GM18511 (cell line): ENCODE data around the gene OR52D1.
A peak's percentile ranks its signal among the peaks of the same experiment; 100 is the strongest.

Source experiments
- ATAC-seq: cut with Tn5 transposase; IDR thresholded peaks from one replicate; pipeline ENCODE4 v1.9.1; 2021; ENCODE audit warnings: mild to moderate bottlenecking, moderate library complexity; ENCODE audit not compliant: unreplicated experiment

Gene OR52D1

DNA sequence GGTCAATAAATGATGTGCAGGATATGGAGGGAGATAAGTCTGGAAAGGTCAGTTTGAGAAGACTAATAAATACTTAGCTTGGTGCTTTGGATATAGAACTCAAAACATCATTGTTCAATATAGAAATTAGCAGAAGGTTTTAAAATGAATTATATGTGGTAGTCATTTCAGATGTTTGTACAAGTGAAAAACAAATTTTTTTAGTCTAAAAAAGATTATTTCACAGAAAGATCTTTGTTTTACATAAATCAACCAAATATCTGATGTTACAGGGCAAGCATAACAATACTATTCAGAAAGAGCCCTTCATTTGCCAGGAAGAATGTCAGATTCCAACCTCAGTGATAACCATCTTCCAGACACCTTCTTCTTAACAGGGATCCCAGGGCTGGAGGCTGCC lies at the start of gene OR52D1:
OR52D1 (plus strand) TSS at position 301 of the 400 bp plus-strand sequence; CDS start at position 323, 22 bp downstream.
- ATAC-seq: no peak

- no peak for ATAC-seq
These were observed 47.1 kb upstream of the OR52D1 start, which contains the start of gene OR51I1 for GRCh38 chr11:5441414-5441813. OR51I1 (minus strand) TSS chr11:5441514; CDS start chr11:5441514, 0 bp downstream.

DNA sequence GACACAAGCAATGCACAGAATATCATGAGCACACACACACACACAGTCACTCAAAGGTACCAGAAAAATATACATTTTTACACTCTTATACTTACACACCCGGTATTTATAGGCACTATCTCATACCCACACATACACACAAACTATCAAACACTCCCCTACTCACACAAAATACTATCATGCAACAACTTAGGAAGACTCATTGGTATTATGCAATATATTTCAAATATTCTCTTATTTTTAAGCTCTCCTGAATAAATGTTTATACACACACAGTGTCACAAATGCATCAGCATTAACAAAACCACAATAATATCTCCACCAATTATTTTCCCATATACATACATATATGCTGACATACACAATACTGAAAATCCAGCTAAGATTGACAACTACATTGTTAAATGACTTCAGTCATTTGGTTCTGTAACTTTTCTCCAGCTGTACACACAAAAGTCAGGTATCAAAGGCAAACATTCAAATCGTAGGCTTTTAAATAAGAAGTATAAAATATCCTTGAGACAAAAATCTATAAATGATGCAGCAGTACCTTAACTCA lies 44.6 kb upstream of the OR52D1 start:
- no peak for ATAC-seq

DNA sequence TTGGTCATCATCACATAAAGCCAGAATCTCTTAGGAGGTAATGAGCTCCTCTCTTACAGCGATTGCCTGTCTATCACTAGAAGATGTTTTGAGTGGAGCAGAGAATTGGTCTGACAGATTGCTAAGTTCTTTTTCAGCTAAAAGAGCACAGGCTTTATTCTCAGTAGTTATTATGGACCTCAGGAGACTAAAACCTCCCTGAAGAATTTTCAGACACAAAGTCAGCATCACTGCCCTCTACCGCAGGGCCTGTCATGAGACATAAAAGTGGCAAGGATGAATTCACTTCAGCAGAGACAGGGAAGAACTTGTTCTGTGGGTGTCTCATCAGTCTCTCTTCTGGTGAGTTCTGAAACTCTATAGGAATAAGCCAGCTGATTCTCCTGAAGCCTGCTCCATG lies 39.5 kb upstream of the OR52D1 start, which contains the start of gene OR51I2:
OR51I2 (plus strand) TSS at position 301 of the 400 bp plus-strand sequence. CDS start 4,166 bp downstream, outside the sequence.
- ATAC-seq: no peak

GRCh38 chr11:5449432-5449831 lies 39.1 kb upstream of the OR52D1 start:
- no peak for ATAC-seq

DNA sequence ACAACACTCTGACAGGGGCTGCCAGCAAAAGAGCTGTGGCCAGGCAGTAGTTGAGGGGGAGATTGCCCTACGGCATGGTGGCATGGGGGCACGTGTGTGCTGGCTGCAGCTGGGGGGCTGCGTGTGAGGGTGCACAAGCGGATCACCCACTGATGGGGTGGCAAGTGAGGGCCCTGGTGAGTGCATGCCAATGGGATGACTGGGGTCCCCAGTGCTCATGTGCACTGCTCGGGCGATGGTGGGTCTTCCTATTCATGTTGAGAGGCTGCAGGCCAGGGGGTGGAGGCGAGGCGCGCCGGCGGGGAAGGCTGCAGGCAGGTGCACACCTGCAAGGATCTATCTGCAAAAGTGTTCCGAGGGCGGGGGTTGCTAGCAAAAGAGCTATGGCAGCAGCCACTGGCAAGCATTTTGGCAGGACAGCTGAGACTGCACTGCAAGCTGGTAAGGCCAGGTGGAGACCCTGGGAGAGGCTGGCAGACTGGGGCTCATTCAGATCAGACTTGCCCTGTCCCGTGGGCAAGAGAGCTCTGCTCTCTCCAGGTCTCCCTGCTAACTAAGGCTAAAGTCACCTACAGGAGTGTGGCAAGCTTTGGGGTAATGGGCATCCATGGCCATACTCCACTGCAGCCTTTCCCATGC lies 27.4 kb upstream of the OR52D1 start:
- no peak for ATAC-seq

DNA sequence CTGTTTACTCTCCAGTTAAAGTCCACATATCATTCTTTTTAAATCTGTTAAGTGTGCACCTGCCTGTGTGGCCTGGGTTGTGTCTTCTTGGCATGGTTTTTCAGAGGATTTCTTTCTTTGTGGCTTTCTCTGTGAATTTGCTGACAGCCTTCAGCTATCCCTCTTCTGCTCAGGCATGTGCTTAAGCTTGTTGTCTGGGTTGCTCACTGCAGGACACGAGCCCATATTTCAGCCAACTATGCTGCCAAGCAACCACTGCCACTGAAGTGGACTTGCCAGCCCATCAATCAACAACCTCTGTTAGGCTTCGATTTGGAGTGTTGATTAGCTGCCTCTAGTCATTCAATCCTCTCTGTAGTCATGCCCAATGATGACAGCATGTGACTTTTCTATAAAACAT lies 21.0 kb upstream of the OR52D1 start:
- no peak for ATAC-seq

GRCh38 chr11:5473921-5474320 lies 14.6 kb upstream of the OR52D1 start:
- no peak for ATAC-seq

DNA sequence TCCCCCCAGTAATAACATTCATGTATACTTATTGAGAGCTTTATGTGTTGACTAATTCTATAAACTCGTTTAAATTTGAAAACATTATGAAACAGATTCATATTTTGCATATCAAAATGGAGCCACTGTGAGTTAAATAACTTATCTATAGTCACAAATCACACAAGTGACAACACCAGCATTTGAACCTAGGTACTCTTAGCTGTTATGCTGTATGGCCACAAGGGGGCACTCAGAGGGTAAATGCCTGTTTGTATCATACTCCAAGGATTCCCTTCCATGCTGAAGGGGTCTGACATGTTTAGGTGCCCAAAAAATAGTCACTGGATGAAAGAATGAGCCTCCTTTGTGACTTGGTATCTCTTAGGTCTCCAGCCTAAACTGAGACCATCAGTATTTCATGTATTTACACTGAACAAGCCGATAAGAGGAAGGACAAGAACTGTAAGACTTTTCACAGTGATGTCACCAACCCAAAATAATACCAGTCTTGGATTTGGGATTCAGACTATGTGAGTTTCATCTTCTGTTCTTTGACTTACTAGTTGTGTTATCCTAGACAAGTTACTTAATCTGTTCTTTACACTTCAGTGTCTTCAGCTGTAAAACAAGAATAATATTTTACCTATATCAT lies 12.2 kb upstream of the OR52D1 start:
- peak; percentile 77 for ATAC-seq

- no peak for ATAC-seq
These were observed 2.5 kb upstream of the OR52D1 start for GRCh38 chr11:5486003-5486402.

GRCh38 chr11:5486421-5486820 lies 2.1 kb upstream of the OR52D1 start:
- no peak for ATAC-seq

- no peak for ATAC-seq
These were observed 414 bp downstream of the OR52D1 start for GRCh38 chr11:5488798-5489399.

DNA sequence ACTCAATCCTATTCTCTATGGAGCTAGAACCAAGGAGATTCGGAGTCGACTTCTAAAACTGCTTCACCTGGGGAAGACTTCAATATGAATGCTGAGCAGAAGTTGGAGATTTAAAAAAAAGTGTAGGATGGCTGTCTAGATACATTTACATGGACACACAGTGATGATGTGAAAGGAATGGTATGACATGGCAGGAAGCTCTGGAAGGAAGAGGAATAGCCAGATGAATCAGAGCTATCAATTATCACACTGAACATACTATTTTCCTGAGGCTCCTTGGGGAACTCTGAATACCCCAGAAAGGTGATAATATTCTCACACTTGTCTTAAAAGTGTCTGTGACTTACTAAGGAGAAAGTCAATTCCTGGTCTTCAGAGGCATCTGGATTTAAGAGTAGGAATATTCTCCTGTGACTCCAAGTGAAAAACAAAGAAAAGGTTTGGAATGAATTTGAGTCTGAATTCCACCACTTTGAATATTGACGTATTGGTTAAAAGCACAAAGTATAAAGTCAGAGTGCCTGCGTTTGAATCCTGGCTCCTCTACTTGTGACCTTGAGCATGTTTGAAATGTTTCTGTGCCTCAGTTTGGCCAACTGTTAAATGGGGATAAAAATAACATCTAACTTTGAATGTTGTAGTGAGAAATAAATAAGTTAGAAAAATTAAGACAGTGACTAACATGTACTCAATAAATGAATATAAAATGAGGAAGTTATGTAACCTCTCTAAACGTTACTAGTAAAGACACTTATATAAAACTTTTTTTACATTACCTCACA lies 1.3 kb downstream of the OR52D1 start:
- no peak for ATAC-seq

DNA sequence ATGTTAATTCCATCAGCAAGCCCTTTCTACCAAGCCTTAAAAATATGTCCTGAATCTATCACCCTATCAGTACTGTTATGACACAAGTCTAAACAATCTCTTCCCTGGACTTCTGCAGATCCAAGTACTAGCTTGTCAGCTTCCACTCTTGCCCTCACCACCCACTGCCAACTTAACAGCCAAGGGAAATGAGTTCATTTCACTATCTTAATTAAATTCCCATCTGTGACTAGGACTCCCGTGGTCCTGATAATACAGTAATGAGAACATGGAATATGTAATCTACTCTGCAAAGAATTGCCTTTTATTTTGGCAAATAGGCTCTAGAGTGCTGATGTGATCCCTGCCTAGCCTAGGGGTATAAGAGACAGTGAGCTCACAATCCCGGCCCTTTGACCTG lies 11.2 kb downstream of the OR52D1 start:
- no peak for ATAC-seq

- no peak for ATAC-seq
These were observed 11.9 kb downstream of the OR52D1 start for GRCh38 chr11:5500393-5500801.

DNA sequence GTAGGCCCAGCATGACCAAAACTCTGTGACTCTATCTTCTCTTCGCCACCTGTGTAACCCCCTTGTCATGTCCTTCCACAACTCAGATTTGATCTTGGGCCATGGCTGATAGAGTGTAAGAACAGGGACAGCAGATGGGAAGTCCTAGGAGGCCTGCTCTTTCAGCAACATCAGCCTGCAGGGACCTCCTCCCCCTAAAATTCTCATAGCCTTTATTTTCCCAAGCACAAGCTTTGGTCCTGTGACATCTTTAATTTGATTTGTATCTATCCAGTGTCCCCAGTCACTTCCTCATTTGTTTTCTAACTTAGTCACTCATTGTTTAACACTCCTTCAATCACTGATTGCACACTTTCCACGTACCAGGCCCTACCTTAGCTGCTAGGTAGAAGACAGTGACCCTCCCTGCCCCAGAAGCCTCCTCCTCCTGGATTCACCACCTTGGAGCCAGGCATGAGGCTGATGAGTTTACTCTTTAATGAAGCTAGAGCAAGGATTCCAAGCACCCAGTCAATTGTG lies 16.0 kb downstream of the OR52D1 start:
- no peak for ATAC-seq

GRCh38 chr11:5505363-5506048 lies 17.0 kb downstream of the OR52D1 start:
- ATAC-seq: no peak

GRCh38 chr11:5507177-5507932 lies 18.9 kb downstream of the OR52D1 start:
- ATAC-seq: no peak

GRCh38 chr11:5507933-5508305 lies 19.4 kb downstream of the OR52D1 start:
- ATAC-seq: no peak

GRCh38 chr11:5508605-5509004 lies 20.1 kb downstream of the OR52D1 start:
- no peak for ATAC-seq
